ENCODE measurements around the gene JADE2.

JADE2 gene

GRCh38 chr5:134556994-134557393 is 31.5 kb downstream of the JADE2 start:
- TF ChIP-seq CTCF (IDR thresholded peaks at IDR 0.05; ENCODE audit: borderline replicate concordance, control extremely low read depth, extremely low read depth, insufficient read depth, missing control alignments), result no peak
- in situ Hi-C loops (cut with MboI; ENCODE audit: low sequenced_read_pairs, unreplicated experiment), result no loop called here
- DNase-seq (ENCODE audit: low spot score), result no peak

DNA sequence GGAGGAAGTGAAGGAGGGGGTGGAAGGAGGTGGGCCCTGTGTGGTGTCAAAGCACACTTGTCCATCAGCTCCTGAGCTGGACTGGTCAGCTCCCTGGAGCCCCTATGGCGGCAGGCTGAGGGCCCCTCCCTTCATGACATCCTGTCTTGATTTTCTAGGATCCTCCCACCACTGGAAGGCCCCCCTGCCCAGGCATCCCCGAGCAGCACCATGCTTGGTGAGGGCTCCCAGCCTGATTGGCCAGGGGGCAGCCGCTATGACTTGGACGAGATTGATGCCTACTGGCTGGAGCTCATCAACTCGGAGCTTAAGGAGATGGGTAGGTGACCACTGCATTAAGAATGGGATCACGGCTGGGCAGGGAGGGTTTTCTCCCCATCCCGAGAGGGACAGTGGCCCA is 34.2 kb downstream of the JADE2 start:
- TF ChIP-seq CTCF (IDR thresholded peaks at IDR 0.05; ENCODE audit: borderline replicate concordance, control extremely low read depth, extremely low read depth, insufficient read depth, missing control alignments), result no peak
- in situ Hi-C loops (cut with MboI; ENCODE audit: low sequenced_read_pairs, unreplicated experiment), result no loop called here
- DNase-seq (ENCODE audit: low spot score), result no peak

DNA sequence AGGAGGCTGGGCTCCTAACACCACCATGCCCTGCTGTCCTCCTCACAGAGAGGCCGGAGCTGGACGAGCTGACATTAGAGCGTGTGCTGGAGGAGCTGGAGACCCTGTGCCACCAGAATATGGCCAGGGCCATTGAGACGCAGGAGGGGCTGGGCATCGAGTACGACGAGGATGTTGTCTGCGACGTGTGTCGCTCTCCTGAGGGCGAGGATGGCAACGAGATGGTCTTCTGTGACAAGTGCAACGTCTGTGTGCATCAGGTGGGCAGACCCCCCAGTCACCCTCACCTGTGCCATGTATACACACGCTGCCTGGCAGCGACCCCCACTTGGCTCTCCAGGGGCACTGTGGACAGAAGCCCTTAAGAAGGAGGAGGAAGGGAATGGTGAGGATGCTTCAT is 35.2 kb downstream of the JADE2 start:
- DNase-seq (ENCODE audit: low spot score), result no peak
- no peak for TF ChIP-seq CTCF (IDR thresholded peaks at IDR 0.05; ENCODE audit: borderline replicate concordance, control extremely low read depth, extremely low read depth, insufficient read depth, missing control alignments)
- in situ Hi-C loops (cut with MboI; ENCODE audit: low sequenced_read_pairs, unreplicated experiment), result no loop called here

DNA sequence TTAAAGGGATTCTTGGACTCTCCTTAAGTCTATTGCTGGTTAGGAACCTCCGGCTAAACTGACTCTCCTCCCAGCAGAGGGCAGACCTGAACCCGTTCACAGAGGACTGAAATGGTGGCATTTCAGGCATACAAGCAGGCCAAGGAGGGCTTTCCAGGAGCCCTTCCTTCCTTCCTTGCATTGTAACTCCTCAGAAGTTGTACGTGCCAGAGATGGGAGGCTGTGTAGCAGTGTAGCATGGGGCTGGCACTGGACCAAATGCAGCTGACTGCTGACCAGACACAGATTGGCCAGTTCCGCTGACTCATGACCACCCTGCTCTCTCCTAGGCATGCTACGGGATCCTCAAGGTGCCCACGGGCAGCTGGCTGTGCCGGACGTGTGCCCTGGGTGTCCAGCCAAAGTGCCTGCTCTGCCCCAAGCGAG is 36.4 kb downstream of the JADE2 start:
- in situ Hi-C loops (cut with MboI; ENCODE audit: low sequenced_read_pairs, unreplicated experiment), result no loop called here
- DNase-seq (ENCODE audit: low spot score), result no peak
- TF ChIP-seq CTCF (IDR thresholded peaks at IDR 0.05; ENCODE audit: borderline replicate concordance, control extremely low read depth, extremely low read depth, insufficient read depth, missing control alignments), result peak; percentile 13

DNA sequence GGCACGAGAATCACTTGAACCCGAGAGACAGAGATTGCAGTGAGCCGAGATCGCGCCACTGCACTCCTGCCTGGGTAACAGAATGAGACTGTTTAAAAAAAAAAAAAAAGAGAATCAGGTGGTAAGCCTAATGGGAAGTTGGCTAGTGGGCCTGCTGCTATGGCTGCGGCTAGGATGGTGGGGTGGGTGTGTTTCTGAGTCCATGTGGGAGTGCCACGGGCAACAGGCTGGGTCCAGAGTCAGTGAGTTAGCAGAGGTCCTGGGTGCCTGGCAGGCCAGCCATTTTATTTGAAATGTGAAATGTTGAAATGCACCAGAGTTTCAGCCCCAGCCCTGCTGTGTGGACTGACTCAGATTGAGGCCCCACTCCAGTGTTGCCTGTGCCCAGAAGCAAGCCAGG is 37.8 kb downstream of the JADE2 start:
- TF ChIP-seq CTCF (IDR thresholded peaks at IDR 0.05; ENCODE audit: borderline replicate concordance, control extremely low read depth, extremely low read depth, insufficient read depth, missing control alignments), result no peak
- in situ Hi-C loops (cut with MboI; ENCODE audit: low sequenced_read_pairs, unreplicated experiment), result no loop called here
- no peak for DNase-seq (ENCODE audit: low spot score)

DNA sequence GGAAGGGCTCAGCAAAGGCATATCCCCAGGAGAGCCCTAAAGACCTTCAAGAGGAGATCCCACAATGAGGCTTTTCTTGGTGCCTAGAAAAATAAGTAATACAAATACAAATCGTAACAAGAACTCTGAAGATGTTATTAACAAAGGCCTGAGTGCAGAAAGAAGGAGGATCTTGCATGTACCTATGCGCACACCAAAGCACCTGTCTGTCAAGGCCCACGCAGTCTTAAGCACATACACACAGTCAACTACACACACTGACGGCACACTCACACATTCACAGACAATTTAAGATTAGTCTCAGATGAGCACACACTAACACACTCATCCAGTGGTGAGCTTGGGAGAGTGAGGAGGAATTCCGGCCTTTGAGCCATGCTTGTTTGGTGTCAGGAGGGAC is 38.5 kb downstream of the JADE2 start:
- no peak for TF ChIP-seq CTCF (IDR thresholded peaks at IDR 0.05; ENCODE audit: borderline replicate concordance, control extremely low read depth, extremely low read depth, insufficient read depth, missing control alignments)
- in situ Hi-C loops (cut with MboI; ENCODE audit: low sequenced_read_pairs, unreplicated experiment), result no loop called here
- no peak for DNase-seq (ENCODE audit: low spot score)

DNA sequence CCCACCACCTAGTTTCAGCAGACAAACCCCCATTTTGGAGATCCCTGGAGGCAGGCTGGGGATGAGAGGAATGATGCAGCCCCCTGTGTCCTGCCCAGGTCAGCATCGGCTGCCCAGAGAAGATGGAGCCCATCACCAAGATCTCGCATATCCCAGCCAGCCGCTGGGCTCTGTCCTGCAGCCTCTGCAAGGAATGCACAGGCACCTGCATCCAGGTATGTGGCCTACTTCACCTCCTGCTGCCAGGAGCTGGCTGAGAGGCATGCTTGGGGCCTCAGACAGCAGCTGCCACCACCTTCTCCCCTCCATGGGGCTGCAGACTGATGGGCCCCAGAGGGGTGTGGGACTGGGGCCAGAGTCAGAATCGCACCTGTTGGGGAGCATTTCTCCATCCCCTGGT is 38.9 kb downstream of the JADE2 start:
- no peak for DNase-seq (ENCODE audit: low spot score)
- in situ Hi-C loops (cut with MboI; ENCODE audit: low sequenced_read_pairs, unreplicated experiment), result no loop called here
- no peak for TF ChIP-seq CTCF (IDR thresholded peaks at IDR 0.05; ENCODE audit: borderline replicate concordance, control extremely low read depth, extremely low read depth, insufficient read depth, missing control alignments)
